ENCODE measurements around the gene FOXP1. TPM values are rescaled to one million over a fixed set of nuclear protein-coding genes. Genes with fewer than 3 reads are reported as not detected.

The FOXP1 gene
- total RNA-seq, 1 donor from 2014 or later, result 107 TPM

DNA sequence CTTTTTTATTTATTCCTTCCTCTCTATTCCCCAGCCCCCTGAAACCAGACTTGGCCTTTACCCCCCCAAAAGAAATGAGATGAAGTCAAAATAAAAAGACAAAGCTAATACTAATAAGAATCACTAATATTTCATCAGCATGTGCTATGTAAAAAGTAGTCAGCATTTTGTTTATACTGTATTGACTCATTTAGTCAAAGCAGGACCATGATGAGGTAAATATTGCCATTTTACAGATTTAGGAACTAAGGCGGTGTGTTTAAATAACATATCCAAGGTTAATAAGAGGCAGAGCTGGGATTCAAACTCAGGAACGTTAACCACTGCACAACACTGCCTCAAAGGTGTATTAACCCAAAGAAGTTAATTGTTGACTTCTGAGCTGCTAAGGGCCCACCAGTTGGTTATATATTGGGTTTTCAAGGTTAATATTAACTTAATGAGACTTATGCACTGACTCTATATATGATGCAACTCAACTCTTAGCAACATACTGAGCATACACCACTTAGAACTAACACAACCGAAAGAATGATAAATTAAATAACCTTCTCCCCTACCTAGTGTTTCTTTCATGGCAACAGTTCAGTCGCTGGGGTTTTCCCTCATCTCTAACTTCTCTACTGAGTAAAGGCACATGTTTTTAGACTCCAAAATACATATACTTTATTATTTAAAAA is 34.7 kb downstream of the FOXP1 start:
- H3K36me3 Mint-ChIP-seq (ENCODE audit: low read depth, unreplicated experiment), result peaks cover 7% of the 10 kb centered on the region
- no peaks in the 10 kb centered on the region for H3K27me3 ChIP-seq (ENCODE audit: insufficient read depth, low read length)
- peaks cover 37% of the 10 kb centered on the region for H3K4me1 Mint-ChIP-seq (ENCODE audit: low read depth, unreplicated experiment)
- H2AFZ ChIP-seq (ENCODE audit: low read depth, low read length), result no peak overlapping the region
- H3K9me3 ChIP-seq (ENCODE audit: insufficient read depth, low read depth, low read length), result no peaks in the 10 kb centered on the region
- DNase-seq (ENCODE audit: low read depth) (no peak), FAIRE-seq (no peak)
- peaks cover 12% of the 10 kb centered on the region for H4K20me1 ChIP-seq (ENCODE audit: insufficient read depth, low read length)
- H3K9ac ChIP-seq (ENCODE audit: low read length), result no peak overlapping the region
- H3K36me3 ChIP-seq (ENCODE audit: insufficient read depth, low read length), result peaks cover 13% of the 10 kb centered on the region
- H3K4me1 ChIP-seq (ENCODE audit: insufficient read depth, low read length), result peaks cover 13% of the 10 kb centered on the region
- H3K27ac ChIP-seq (ENCODE audit: low read depth, low read length), result no peak overlapping the region
- peaks cover 94% of the 10 kb centered on the region for H3K79me2 ChIP-seq (ENCODE audit: insufficient read depth, low read length)
- H3K4me3 Mint-ChIP-seq (ENCODE audit: unreplicated experiment), result no peak overlapping the region
- H3K4me2 ChIP-seq (ENCODE audit: low read length), result no peak overlapping the region
- H3K27ac Mint-ChIP-seq (ENCODE audit: unreplicated experiment), result no peak overlapping the region
- no peak for TF ChIP-seq EZH2 (IDR thresholded peaks at IDR 0.05; ENCODE audit: insufficient read depth, low read length)
- TF ChIP-seq, protein P1, sequence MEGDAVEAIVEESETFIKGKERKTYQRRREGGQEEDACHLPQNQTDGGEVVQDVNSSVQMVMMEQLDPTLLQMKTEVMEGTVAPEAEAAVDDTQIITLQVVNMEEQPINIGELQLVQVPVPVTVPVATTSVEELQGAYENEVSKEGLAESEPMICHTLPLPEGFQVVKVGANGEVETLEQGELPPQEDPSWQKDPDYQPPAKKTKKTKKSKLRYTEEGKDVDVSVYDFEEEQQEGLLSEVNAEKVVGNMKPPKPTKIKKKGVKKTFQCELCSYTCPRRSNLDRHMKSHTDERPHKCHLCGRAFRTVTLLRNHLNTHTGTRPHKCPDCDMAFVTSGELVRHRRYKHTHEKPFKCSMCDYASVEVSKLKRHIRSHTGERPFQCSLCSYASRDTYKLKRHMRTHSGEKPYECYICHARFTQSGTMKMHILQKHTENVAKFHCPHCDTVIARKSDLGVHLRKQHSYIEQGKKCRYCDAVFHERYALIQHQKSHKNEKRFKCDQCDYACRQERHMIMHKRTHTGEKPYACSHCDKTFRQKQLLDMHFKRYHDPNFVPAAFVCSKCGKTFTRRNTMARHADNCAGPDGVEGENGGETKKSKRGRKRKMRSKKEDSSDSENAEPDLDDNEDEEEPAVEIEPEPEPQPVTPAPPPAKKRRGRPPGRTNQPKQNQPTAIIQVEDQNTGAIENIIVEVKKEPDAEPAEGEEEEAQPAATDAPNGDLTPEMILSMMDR (IDR thresholded peaks at IDR 0.05; ENCODE audit: insufficient read depth, low read depth, low read length), result no peak
- H3K9me3 Mint-ChIP-seq (ENCODE audit: unreplicated experiment), result no peaks in the 10 kb centered on the region
- no peak overlapping the region for H3K4me3 ChIP-seq (ENCODE audit: insufficient read depth, low read depth, low read length)
- H3K27me3 Mint-ChIP-seq (ENCODE audit: low read depth, unreplicated experiment), result no peaks in the 10 kb centered on the region

DNA sequence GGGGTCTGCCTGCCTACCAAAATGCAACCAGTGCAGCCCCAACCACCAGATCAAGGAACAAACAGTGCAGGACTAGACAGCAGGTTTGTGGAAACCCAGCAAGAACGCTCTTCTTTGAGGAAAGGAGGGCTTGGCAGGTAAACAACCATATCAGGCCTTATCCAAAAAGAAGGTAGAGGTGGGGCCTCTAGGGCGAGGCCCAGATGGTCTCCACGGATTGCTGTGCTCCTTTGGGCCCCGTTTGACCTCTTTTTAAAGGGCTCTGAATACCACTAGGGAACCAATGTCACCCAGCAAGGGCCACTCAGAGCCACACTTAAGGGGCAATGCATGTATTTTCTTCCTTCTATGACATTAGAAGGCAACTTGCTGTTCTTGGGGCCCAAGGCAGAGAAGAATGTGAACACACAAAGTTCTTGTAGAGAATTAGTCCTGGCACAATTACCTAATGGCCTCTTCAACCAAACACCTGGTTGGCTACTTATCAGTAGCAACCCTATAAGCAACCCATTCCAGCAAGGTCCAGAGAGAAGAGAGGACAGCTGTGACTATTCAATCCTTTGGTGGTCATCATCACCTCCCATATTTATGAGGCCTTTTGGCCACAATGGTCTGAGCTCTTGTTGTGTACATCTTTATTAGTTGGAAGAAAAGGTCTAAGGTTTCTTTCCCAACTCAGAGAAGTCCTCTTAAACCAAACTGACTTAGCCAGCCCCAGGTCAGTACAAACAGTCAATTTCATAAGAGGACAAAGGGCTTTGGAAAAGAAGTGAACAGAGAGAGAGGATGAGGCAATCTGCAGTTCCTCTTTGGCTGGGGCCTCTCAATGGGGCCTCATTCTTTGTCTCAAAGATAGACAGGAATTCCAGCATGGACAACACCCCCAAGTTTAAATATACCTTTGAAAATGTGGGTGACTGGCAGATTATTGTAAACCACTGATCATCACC is 36.0 kb downstream of the FOXP1 start:
- Histone ChIP-seq H2AFZ (ENCODE audit: low read depth, low read length) (no peak overlapping the region), H3K27ac (ENCODE audit: low read depth, low read length) (no peak overlapping the region), H3K4me2 (ENCODE audit: low read length) (no peak overlapping the region), H3K9ac (ENCODE audit: low read length) (no peak overlapping the region), H3K4me3 (ENCODE audit: insufficient read depth, low read depth, low read length) (no peak overlapping the region), H3K79me2 (ENCODE audit: insufficient read depth, low read length) (peaks cover 88% of the 10 kb centered on the region), H3K27me3 (ENCODE audit: insufficient read depth, low read length) (no peaks in the 10 kb centered on the region), H3K4me1 (ENCODE audit: insufficient read depth, low read length) (peaks cover 24% of the 10 kb centered on the region), H3K36me3 (ENCODE audit: insufficient read depth, low read length) (peaks cover 13% of the 10 kb centered on the region), H4K20me1 (ENCODE audit: insufficient read depth, low read length) (peaks cover 12% of the 10 kb centered on the region), H3K9me3 (ENCODE audit: insufficient read depth, low read depth, low read length) (no peaks in the 10 kb centered on the region)
- FAIRE-seq, result no peak
- peaks cover 43% of the 10 kb centered on the region for H3K4me1 Mint-ChIP-seq (ENCODE audit: low read depth, unreplicated experiment)
- no peaks in the 10 kb centered on the region for H3K9me3 Mint-ChIP-seq (ENCODE audit: unreplicated experiment)
- TF ChIP-seq, protein P1 (IDR thresholded peaks at IDR 0.05; ENCODE audit: insufficient read depth, low read depth, low read length), result no peak
- TF ChIP-seq EZH2 (IDR thresholded peaks at IDR 0.05; ENCODE audit: insufficient read depth, low read length), result no peak
- H3K27me3 Mint-ChIP-seq (ENCODE audit: low read depth, unreplicated experiment), result no peaks in the 10 kb centered on the region
- H3K27ac Mint-ChIP-seq (ENCODE audit: unreplicated experiment), result peak overlapping the region; percentile 12
- peaks cover 7% of the 10 kb centered on the region for H3K36me3 Mint-ChIP-seq (ENCODE audit: low read depth, unreplicated experiment)
- no peak overlapping the region for H3K4me3 Mint-ChIP-seq (ENCODE audit: unreplicated experiment)
- DNase-seq (ENCODE audit: low read depth), result no peak

Data from astrocyte (in vitro differentiated cells and primary cell).